Stimulated activated CD4-positive, alpha-beta T cell treated with anti-CD3 and anti-CD28 coated beads, Interleukin-4, amount 100 ng/mL, for 4 hours (primary cell): Measurements from ENCODE around the gene SCYL1.
"Not testable (repeated sequence)": the region's sequence is repeated elsewhere in the genome, so short reads cannot be mapped to it uniquely, and the experiment has no call there.

Experiments
- DNase-seq, 2 experiments: peaks; one replicate each; pipeline ENCODE4 v3.0.0-alpha.2; 2020

Gene SCYL1

DNA sequence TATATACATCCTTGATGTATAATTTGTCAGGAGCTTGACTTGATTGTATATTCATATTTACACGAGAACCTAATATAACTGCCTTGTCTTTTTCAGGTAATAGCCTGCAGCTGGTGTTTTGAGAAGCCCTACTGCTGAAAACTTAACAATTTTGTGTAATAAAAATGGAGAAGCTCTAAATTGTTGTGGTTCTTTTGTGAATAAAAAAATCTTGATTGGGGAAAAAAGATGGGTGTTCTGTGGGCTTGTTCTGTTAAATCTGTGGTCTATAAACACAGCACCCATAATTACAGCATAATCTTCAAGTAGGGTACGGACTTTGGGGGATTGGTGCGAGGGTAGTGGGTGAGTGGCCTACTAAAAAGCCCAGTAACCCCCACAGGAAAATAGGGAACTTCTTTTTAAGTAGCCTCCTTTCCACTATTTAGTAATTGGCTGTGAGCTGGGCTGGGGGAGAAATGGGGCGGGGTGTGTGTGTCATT, 18.6 kb upstream of the SCYL1 start:
- no peak for DNase-seq

DNA sequence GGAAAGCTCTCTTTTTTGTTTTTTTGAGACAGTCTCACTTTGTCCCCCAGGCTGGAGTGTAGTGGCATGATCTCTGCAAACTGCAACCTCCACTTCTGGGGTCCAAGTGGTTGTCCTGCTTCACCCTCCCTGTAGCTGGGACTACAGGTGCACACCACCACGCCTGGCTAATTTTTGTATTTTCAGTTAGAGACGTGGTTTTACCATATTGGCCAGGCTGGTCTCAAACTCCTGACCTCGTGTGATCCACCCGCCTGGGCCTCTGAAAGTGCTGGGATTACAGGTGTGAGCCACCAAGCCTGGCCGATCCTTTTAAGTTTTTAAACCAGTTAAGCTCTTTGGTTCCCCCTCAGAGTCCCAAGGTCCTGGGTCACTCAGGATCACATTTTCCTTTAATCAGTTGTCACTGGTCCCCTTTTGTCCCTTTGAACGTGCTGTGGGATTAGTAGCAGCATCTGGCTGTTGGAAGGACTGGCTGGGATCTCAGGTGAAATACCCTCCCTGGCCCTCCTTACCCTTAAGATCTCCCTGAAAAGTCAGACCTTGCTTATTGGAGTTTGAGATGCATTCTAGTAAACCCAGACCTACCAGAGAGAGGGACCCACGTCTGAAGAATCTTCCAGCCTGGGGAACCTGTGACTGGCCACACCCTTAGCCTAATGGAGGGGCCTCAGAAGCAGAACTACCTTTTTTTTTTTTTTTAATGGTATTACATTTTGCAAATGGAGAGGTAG, 17.9 kb upstream of the SCYL1 start:
- DNase-seq = peak in 1 of 2 experiments; percentile 36

DNA sequence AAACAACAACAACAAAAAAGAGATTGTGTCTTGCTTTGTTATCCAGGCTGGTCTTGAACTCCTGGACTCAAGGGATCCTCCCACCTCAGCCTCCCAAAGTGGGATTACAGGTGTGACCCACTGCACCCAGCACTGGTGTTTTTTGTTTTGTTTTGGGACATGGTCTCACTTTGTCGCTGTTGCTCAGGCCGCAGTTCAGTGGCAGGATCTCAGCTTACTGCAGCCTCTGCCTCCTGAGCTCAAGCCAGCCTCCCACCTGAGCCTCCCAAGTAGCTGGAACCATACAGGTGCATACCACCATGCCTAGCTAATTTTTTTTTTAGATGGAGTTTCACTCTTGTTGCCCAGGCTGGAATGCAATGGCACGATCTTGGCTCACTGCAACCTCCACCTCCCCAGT, 12.6 kb upstream of the SCYL1 start:
- DNase-seq = not testable (repeated sequence)

DNA sequence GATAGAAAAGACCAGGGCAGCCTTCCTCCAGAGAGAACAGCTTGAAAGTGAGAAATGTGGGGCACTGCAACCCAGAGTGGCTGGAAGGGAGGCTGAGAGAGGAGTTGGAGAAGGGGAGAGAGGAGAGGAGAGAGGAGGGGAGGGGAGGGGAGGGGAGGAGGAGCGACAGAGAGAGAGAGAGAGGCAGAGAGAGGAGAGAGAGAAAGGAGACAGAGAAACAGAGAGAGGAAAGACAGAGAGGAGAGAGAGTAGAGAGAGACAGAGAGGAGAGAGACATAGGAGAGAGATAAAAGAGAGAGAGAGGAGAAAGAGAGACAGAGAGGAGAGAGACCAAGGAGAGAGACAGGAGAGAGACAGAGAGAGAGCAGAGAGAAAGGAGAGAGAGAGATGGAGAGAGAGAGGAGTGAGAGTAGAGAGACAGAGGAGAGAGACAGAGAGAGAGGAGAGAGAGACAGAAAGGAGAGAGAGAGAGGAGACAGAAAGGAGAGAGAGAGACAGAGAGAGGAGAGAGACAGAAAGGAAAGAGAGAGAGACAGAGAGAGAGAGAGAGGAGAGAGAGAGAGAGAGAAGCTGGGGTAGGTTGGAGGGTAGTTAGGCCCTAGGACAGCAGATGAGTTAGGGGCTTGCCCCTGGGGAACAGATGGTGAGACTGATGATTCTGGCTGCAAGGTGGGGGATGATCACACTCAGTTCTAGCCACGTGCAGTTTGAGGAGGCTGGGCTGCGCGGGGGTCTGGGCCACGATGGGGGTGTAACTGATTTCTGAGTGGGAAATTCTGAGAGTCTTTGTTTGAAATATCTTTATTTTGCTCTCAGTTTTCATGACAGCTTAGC, 8.5 kb upstream of the SCYL1 start:
- DNase-seq = no peak

DNA sequence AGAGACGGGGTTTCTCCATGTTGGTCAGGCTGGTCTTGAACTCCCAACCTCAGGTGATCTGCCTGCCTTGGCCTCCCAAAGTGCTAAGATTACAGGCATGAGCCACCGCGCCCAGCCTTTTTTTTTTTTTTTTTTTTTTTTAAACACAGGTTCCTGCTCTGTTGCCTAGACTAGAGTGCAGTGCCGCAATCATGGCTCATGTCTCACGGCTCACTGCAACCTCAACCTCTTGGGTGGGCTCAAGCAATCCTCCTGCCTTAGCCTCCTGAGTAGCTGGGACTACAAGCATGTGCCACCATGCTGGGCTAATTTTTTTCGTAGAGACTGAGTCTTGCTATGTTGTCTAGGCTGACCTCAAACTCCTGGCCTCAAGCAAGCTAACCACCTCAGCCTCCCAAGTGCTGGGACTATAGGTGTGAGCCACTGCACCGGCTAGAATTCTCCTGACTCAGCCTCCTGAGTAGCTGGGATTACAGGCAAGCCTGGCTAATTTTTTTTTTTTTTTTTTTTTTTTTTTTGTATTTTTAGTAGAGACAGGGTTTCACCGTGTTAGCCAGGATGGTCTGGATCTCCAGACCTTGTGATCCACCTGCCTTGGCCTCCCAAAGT, 5.8 kb upstream of the SCYL1 start:
- DNase-seq = not testable (repeated sequence)

DNA sequence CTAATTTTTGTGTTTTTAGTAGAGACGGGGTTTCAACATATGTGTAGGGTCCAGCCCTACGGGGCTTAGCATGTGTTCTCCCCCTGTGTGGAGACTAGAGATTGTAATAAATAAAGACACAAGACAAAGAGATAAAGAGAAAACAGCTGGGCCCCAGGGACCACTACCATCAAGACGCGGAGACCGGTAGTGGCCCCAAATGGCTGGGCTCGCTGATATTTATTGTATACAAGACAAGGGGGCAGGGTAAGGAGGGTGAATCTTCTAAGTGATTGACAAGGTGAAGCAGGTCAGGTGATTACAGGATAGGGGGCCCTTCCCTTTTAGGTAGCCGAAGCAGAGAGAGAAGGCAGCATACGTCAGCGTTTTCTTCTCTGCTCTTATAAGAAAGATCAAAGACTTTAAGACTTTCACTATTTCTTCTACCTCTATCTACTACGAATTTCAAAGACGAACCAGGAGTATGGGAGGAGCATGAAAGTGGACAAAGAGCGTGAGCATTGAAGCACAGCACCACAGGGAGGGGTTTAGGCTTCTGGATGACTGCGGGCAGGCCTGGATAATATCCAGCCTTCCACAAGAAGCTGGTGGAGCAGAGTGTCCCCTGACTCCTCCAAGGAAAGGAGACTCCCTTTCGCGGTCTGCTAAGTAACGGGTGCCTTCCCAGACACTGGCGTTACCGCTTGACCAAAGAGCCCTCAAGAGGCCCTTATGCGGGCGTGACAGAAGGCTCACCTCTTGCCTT, 2.9 kb upstream of the SCYL1 start:
- DNase-seq = not testable (repeated sequence)

DNA sequence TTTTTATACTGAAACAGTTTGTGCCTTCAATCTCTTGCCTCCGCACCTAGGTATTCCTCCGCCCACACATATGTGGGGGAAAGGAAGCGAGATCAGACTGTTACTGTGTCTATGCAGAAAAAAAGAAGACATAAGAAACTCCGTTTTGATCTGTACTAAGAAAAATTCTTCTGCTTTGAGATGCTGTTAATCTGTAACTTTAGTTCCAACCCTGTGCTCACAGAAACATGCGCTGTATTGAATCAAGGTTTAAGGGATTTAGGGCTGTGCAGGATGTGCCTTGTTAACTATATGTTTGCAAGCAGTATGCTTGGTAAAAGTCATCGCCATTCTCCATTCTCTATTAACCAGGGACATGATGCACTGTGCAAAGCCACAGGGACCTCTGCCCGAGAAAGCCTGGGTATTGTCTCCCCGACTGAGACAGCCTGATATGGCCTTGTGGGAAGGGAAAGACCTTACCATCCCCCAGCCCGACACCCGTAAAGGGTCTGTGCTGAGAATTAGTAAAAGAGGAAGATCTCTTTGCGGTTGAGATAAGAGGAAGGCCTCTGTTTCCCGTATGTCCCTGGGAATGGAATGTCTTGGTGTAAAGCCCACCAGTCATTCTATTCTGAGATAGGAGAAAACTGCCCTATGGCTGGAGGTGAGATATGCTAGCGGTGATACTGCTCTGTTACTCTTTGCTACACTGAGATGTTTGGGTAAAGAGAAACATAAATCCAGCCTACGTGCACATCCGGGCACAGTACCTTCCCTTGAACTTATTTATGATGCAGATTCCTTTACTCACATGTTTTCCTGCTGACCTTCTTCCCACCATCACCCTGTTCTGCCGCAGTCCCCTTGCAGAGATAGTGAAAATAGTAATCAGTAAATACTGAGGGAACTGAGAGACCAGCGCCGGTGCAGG, 1.9 kb upstream of the SCYL1 start:
- peak in 1 of 2 experiments; percentile 62 for DNase-seq

DNA sequence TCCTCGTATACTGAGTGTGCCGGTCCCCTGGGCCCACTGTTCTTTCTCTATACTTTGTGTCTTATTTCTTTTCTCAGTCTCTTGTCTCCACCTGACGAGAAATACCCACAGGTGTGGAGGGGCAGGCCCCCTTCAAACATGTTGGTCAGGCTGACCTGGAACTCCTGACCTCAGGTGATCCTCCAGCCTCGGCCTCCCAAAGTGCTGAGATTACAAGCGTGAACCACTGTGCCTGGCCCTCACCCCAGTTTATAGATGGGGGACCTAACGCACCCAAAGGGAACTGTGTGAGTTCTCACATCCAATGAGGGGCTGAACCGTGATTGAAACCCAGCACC, 1.3 kb upstream of the SCYL1 start:
- DNase-seq = not testable (repeated sequence)

DNA sequence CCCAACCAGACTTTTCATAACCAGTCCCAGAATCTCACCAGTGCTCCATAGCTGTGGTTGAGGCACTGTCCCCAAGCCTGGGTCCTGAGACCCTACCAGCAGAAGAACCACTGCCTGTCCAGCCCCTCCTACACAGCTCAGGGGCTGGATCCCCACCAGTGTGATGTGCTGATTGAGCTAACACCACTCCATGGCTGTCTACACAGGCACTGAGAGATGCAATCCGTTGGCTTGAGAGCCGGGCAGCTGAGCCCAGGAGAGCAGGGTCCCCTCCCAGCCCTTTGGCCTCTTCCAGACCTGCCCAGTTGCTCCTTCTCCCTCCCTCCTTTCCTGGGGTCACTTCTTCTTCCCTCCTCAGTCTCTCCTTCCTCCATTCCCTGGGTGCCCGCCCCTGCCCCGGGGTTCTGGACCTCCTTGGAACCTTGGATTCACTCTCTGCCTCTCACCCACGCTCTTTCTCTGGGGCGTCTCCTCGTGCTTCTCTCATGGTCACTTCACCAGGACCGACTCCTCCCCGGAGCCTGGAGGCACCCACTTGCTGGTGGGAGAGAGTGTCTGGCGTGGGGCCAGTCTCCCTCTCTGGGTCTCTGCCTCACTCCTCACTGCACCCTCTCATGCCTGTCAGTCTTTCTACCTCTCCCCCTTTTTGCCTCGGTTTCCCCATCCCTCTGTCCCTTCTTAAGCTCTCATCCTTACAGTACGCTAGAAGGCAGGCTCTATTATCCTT, 706 bp upstream of the SCYL1 start:
- no peak for DNase-seq

DNA sequence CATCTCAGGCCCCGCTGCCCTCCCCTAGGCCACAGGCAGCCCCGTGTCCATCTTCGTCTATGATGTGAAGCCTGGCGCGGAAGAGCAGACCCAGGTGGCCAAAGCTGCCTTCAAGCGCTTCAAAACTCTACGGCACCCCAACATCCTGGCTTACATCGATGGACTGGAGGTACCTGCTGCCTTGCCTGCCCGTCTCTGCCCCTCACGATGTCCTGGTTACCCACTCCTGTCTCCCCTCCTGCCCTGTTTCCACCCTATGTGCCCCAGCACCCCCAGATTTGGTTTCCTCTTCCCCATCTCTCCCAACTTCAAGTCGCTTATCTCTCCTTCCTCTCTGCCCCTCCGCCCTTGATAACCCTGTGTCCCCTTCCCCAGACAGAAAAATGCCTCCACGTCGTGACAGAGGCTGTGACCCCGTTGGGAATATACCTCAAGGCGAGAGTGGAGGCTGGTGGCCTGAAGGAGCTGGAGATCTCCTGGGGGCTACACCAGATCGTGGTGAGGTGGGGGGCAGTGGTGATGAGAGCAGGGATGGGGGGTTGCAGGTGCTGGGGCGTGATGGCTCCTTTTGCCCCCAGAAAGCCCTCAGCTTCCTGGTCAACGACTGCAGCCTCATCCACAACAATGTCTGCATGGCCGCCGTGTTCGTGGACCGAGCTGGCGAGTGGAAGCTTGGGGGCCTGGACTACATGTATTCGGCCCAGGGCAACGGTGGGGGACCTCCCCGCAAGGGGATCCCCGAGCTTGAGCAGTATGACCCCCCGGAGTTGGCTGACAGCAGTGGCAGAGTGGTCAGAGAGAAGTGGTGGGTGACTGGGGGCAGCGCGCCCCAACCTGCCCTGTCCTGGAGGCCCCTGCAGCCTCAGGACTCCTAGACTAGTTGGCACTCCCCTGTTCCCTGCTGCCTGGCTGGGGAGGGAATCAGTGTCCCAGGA, 930 bp downstream of the SCYL1 start:
- no peak for DNase-seq

DNA sequence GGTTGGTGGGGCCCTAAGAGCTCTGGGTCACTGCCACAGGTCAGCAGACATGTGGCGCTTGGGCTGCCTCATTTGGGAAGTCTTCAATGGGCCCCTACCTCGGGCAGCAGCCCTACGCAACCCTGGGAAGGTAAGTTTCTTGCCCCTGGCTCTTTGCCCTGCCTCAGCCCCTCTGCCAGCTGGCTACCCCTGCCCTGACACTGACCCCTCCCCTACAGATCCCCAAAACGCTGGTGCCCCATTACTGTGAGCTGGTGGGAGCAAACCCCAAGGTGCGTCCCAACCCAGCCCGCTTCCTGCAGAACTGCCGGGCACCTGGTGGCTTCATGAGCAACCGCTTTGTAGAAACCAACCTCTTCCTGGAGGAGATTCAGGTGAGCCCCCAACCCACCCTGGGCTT, 1.9 kb downstream of the SCYL1 start:
- no peak for DNase-seq

DNA sequence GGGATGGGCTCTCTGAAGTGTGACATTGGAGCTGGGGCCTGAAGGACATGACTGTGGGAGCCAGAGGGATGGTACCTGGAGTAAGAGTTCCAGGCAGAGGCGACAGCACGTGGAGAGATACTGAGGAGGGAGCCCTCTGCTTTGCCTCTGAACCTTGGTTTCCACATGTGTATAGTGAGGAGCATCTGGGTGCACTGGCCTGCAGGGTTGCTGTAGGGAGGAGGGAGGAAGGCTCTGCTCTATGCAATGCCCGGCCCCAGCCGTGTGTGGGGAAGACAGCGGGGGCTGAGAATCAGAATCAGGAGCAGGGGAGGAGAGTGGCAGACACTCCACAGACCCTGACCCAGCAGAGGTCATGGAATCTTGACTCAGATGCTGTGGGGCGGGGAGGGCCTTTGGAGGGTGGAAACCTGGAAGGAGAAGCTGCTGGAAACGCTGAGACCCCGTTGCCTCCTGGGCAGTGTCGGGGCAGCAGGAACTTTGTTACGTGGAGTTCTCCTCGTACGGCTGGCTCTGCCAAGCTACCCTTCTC, 4.0 kb downstream of the SCYL1 start:
- no peak for DNase-seq

DNA sequence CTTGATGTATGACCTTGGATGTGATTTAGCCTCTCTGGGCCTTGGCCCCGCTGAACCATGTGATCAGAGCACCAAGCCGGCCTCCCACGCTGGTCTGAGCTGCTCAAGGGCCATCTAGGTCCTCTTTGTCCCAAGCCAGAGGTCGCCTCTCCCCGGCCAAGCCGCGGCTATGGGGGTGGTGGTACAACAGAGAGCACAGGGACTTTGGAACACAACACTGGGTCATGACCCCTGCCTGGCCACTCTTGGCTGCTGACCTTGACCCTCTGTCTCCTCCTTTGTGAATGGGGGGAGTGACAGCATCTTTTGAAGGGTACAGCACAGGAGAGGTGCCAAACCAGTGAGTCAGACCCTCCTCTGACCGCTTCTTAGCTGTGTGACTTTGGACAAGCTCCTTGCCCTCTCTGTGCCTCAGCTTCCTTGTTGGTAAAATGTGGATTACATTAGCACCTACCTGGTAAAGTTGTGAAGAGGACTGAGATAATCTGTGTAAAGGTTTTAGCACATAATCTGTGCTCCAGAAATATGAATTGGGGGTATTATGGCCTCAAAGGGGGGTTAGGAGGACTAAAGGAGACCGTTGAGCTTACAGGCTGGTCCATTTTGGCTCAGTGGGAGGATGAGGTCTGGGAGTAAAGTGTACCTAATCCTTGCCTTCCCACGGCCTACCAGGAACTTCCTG, 4.7 kb downstream of the SCYL1 start:
- no peak for DNase-seq

DNA sequence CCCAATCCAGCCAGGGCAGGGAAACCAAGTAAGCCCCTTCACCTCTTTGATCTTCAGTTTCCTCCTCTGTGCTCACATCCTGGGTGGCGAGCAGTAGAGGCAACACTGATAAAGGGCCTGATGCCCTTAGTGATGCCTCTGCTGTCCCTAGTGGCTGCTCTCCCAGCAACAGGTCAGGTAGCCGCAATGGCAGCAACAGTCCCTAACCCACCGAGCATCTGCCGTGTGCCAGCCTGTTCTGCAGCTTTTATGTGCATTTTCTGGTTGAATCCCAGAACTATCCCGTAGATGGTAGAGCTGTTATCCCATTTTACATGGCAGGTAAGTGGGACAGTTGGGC, 5.2 kb downstream of the SCYL1 start:
- no peak for DNase-seq

DNA sequence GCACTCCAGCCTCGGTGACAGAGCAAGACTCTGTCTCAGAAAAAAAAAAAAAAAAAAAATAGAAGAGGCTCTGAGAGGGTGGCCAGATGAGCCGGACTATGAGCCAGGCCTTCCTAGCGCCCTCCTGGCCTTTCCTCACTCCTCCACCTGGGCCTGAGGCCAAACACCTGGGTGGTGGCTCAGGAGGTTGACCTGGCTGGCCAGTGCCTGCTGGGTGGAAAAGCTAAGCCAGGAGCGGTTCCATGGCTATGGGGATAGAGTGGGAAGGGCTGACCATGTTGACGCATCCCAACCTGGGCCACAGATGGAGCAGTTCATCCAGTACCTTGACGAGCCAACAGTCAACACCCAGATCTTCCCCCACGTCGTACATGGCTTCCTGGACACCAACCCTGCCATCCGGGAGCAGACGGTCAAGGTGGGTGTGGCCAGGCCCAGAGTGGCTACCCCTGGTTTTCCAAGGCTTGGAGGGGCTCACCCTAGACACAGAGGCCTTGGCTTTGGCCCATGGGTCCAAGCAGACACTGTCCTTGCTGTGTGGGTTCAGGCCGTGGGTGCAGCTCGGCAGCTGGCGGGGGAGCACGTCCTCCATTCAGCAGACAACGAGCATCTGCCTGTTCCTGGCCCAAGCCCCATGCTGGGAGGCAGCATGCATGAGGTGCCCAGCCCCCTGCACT, 7.6 kb downstream of the SCYL1 start:
- DNase-seq = no peak

DNA sequence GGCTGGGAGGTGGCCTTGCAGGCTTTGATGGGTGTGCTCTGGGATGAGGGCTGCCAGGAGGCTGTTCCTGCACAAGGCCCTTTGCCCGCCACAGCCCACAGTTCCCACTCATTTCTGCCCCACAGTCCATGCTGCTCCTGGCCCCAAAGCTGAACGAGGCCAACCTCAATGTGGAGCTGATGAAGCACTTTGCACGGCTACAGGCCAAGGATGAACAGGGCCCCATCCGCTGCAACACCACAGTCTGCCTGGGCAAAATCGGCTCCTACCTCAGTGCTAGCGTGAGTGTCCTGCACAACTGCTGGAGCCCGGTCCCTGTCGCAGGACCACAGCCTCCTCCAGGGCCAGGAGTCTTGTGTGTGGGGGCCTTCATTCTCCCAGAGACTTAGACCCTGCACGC, 10.2 kb downstream of the SCYL1 start:
- DNase-seq = no peak

DNA sequence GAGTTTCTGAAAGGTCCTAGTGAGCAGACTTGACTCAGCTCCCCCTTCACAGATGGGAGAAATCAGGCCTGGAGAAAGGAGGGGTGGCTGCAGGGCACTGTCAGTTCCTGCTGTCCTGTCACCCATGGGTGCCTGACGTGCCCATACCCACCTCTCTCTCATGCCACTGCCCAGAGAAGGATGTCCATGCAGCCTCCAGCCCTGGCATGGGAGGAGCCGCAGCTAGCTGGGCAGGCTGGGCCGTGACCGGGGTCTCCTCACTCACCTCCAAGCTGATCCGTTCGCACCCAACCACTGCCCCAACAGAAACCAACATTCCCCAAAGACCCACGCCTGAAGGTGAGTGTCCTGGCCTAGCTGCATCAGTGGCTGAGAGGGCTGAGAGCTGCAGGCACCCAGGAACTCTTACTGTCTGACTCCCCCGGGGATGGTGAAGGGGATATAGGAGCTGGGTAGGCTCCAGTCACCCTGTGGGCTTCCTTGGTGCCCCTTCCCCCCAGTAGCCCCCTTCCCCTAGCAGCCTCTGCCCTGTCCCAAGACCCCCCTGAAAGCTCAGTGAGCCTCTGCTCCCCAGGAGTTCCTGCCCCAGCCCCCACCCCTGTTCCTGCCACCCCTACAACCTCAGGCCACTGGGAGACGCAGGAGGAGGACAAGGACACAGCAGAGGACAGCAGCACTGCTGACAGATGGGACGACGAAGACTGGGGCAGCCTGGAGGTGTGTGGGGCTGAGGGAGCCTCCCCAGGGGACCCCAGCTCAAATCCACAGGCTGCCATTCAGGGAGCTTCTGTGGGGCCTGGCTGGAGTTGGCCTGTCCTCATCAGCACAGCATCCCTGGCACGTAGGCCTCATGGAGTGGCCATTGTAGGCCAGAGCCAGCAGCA, 11.8 kb downstream of the SCYL1 start:
- no peak for DNase-seq

DNA sequence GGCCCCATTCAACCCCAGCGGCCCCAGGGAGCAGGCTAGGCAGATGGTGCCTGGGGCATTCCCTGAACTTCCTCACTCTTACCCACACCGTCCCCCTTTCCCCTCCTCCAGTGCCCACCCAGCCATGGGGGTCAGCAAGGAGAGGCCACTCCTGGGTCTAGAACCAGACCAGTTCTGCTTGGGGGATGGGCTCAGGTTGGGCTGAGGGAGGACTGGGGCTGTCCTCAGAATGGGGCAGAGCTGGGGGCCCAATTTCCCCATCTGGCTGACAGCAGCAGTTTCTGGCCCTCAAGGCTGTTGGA, 12.4 kb downstream of the SCYL1 start:
- DNase-seq = no peak
